Activated CD8-positive, alpha-beta T cell treated with anti-CD3 and anti-CD28 coated beads for 36 hours (primary cell): ENCODE data around the gene CYTH3. TPM values are rescaled to one million over a fixed set of nuclear protein-coding genes. Genes with fewer than 3 reads are reported as not detected.

Experiments
- ATAC-seq: fragments of 200-7000 bp; cut with Tn5 transposase; one replicate; pipeline ENCODE4 v1.10.0; 2021; ENCODE audit warnings: mild to moderate bottlenecking, moderate library complexity
- CTCF ChIA-PET: fragments of 350-600 bp; sonication (Branson Sonifier 250); formaldehyde crosslinking; loops from one replicate; lab custom pipeline; 2021; ENCODE audit warnings: antibody characterized with exemption; lab: Charles Lee
- POLR2A ChIA-PET: fragments of 350-600 bp; sonication (Branson Sonifier 250); formaldehyde crosslinking; loops from one replicate; lab custom pipeline; 2021; ENCODE audit warnings: antibody characterized with exemption; lab: Charles Lee
- DNase-seq: peaks from one replicate; pipeline ENCODE4 v3.0.0-alpha.2; 2020
- H3K27ac Mint-ChIP-seq: one replicate; pipeline ENCODE4 v1.8.0; 2021; ENCODE audit warnings: mild to moderate bottlenecking, mixed read lengths
- H3K27me3 Mint-ChIP-seq: one replicate; pipeline ENCODE4 v1.8.0; 2021; ENCODE audit warnings: mixed read lengths
- H3K36me3 Mint-ChIP-seq: one replicate; pipeline ENCODE4 v1.8.0; 2021; ENCODE audit warnings: low read depth, mixed read lengths
- H3K4me1 Mint-ChIP-seq: one replicate; pipeline ENCODE4 v1.8.0; 2021; ENCODE audit warnings: low read depth, mixed read lengths
- H3K4me3 Mint-ChIP-seq: one replicate; pipeline ENCODE4 v1.8.0; 2021; ENCODE audit warnings: mild to moderate bottlenecking, moderate library complexity, mixed read lengths
- H3K9me3 Mint-ChIP-seq: one replicate; pipeline ENCODE4 v1.8.0; 2021; ENCODE audit warnings: mixed read lengths
- CTCF ChIP-seq: fragments of 200-600 bp; IDR thresholded peaks from one replicate; pipeline ENCODE4 v1.8.0; 2022; ENCODE audit warnings: antibody characterized with exemption, mild to moderate bottlenecking
- intact Hi-C: fragments of 100-400 bp; cut with micrococcal nuclease; formaldehyde crosslinking; loops from one replicate; pipeline ENCODE4 v1.10.0; 2022
- total RNA-seq, 2 experiments: library from RNA; stranded (reverse); gene quantifications; one replicate each; pipeline ENCODE4 v1.2.3, GENCODE V29; 2021

CYTH3 gene
- total RNA-seq, 2 experiments from 2014 or later = 0.92 to 2.3 TPM

- H3K4me1 Mint-ChIP-seq = peaks cover 17% of the 10 kb centered on the region
- H3K4me3 Mint-ChIP-seq = no peak overlapping the region
- POLR2A ChIA-PET = interaction anchor here (0.9 to 1.3 kb wide), 3 partner anchors 10 to 103 kb away, joined by 3 read pairs; no protein-coding TSS in a partner anchor
- peak; percentile 65 for DNase-seq
- peak; percentile 98 for ATAC-seq
- intact Hi-C loops = loop anchor here (1.0 kb wide), 1 partner anchor 36 kb away; no protein-coding TSS in a partner anchor
- H3K27ac Mint-ChIP-seq = peak overlapping the region; percentile 65
- peaks cover 5% of the 10 kb centered on the region for H3K27me3 Mint-ChIP-seq
- CTCF ChIA-PET = interaction anchor here (1.1 kb wide), 1 partner anchor 33 kb away, joined by 3 read pairs; no protein-coding TSS in a partner anchor
- TF ChIP-seq CTCF = no peak
- no peaks in the 10 kb centered on the region for H3K9me3 Mint-ChIP-seq
- H3K36me3 Mint-ChIP-seq = no peaks in the 10 kb centered on the region
Measured at GRCh38 chr7:6221340-6222319, 50.8 kb downstream of the CYTH3 start.

DNA sequence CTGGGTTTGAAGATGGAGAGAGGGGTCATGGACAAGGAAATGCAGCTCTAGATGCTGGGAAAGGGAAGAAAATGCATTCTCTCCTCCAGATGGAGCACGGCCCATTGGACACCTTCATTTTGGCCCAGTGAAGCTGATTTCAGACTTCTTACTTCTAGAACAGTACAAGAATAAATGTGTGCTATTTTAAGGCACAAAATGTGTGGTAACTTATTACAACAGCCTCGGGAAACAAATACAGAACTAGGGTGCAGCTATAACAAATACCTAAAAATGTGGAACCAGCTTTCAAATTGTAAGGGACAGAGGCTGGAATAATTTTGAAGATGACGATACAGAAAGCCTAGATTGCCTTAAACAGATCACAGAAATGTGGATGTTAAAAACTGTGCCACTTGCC lies 54.1 kb downstream of the CYTH3 start:
- Mint-ChIP-seq H3K4me3 (no peak overlapping the region), H3K27me3 (peaks cover 5% of the 10 kb centered on the region), H3K9me3 (no peaks in the 10 kb centered on the region), H3K36me3 (no peaks in the 10 kb centered on the region), H3K27ac (no peak overlapping the region), H3K4me1 (peaks cover 17% of the 10 kb centered on the region)
- ChIA-PET CTCF (no interaction called here), POLR2A (no interaction called here)
- ATAC-seq = no peak
- intact Hi-C loops = no loop called here
- no peak for TF ChIP-seq CTCF
- DNase-seq = no peak

DNA sequence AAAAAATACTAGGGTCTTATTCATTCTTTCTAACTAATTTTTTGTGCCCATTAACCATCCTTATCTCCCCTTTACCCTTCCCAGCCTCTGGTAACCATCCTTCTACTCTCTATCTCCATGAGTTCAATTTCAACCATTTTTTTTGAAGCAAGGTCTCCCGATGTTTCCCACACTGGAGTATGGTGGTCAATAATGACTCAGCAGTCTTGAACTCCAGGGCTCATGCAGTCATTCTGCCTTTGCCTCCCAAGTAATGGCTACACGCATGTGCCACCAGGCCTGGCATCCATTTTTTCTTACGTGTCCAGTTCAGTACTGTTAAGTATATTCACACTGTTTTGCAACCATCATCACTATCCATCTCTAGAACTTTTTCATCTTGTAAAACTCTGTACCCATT lies 60.4 kb downstream of the CYTH3 start:
- intact Hi-C loops = no loop called here
- no peak for ATAC-seq
- no peaks in the 10 kb centered on the region for H3K9me3 Mint-ChIP-seq
- ChIA-PET CTCF (no interaction called here), POLR2A (no interaction called here)
- no peak for DNase-seq
- H3K4me3 Mint-ChIP-seq = no peak overlapping the region
- TF ChIP-seq CTCF = no peak
- peaks cover 5% of the 10 kb centered on the region for H3K27me3 Mint-ChIP-seq
- no peaks in the 10 kb centered on the region for H3K4me1 Mint-ChIP-seq
- H3K27ac Mint-ChIP-seq = no peak overlapping the region
- H3K36me3 Mint-ChIP-seq = no peaks in the 10 kb centered on the region

DNA sequence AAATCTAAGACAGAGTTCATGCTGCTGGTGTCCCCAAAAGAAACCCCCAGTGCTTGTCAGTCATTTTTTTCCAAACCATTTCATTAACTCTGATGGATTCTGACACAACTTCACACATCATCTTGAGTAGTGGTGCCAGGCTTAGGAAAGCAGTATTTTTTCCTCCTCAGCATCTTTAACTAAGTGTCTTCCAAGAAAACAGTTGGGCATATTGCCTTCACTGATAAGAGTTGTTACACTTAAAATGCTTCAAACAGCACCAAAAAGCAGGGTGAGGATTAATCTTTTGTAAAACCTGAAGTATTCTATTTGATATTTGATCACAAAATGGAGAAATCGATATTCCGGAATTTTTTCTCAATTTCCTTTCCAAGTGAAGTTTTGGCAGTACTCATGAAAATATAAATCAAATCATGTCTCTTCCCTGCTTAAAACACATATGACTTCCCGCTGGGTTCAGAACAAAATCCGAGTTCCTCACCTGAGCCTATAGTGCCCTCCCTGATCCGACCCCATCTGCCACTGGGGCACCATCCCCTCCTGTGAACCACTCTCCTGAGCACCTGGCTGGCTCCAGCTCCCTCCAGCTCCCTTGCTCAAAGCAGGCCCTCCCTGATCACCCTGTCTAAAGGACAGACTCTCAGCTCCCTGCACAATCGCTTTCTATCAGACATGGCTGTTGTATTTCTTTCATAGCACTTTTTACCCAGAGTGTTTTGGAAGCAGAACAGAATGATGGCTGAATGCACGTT lies 61.6 kb downstream of the CYTH3 start:
- no peaks in the 10 kb centered on the region for H3K9me3 Mint-ChIP-seq
- intact Hi-C loops = no loop called here
- H3K4me1 Mint-ChIP-seq = no peaks in the 10 kb centered on the region
- no peaks in the 10 kb centered on the region for H3K36me3 Mint-ChIP-seq
- H3K27me3 Mint-ChIP-seq = peaks cover 5% of the 10 kb centered on the region
- no peak for DNase-seq
- TF ChIP-seq CTCF = no peak
- no peak overlapping the region for H3K4me3 Mint-ChIP-seq
- no peak for ATAC-seq
- ChIA-PET CTCF (no interaction called here), POLR2A (no interaction called here)
- H3K27ac Mint-ChIP-seq = no peak overlapping the region
